HepG2 (cell line): ENCODE results near the gene THOC6. TPM values are rescaled to one million over a fixed set of nuclear protein-coding genes. Genes with fewer than 3 reads are reported as not detected.
A peak's percentile ranks its signal among the peaks of the same experiment; 100 is the strongest.

Experiments used
- BRD4 ChIP-seq: sonication (generic); formaldehyde crosslinking; IDR thresholded peaks from 2 replicates; pipeline ENCODE4 v1.4.0; 2020; ENCODE audit warnings: missing genetic modification reagents
- CREM ChIP-seq, 2 experiments: sonication (generic) in 1 of 2; formaldehyde crosslinking in 1 of 2; IDR thresholded peaks; 2 replicates each; pipeline versions ENCODE4 v1.4.0 to v1.6.1; 2016 to 2020; ENCODE audit warnings: antibody characterized with exemption in 1 of 2, mild to moderate bottlenecking in 1 of 2, missing genetic modification reagents in 1 of 2
- ERF ChIP-seq: IDR thresholded peaks from 2 replicates; pipeline ENCODE4 v1.6.1; 2018; ENCODE audit warnings: missing biosample characterization, missing genetic modification reagents
- HMG20B ChIP-seq: conservative IDR thresholded peaks from 2 replicates; pipeline ENCODE4 v1.6.1; 2016; ENCODE audit warnings: missing genetic modification reagents, missing compliant biosample characterization
- MEIS1 ChIP-seq: sonication (generic); formaldehyde crosslinking; IDR thresholded peaks from 2 replicates; pipeline ENCODE4 v1.9.0; 2021; ENCODE audit warnings: mild to moderate bottlenecking, missing genetic modification reagents, moderate library complexity, borderline replicate concordance
- MXI1 ChIP-seq: IDR thresholded peaks from 3 replicates; pipeline ENCODE4 v1.6.1; 2012; ENCODE audit warnings: low read depth, low read length, inconsistent platforms, borderline replicate concordance
- SNAPC4 ChIP-seq: sonication (generic); formaldehyde crosslinking; IDR thresholded peaks from 2 replicates; pipeline ENCODE4 v1.4.0; 2020; ENCODE audit warnings: mild to moderate bottlenecking, missing genetic modification reagents
- SRF ChIP-seq: IDR thresholded peaks from 2 replicates; pipeline ENCODE4 v1.6.1; 2011; ENCODE audit warnings: mild to moderate bottlenecking, low read depth, low read length, moderate library complexity
- SRSF1 ChIP-seq: fragments of 200-400 bp; formaldehyde crosslinking; optimal IDR thresholded peaks from 2 replicates; pipeline ENCODE3; 2017; ENCODE audit warnings: mild to moderate bottlenecking, low read depth, low read length, moderate library complexity
- ZNF121 ChIP-seq: sonication (generic); formaldehyde crosslinking; IDR thresholded peaks from 2 replicates; pipeline ENCODE4 v1.5.0; 2020; ENCODE audit warnings: mild to moderate bottlenecking, missing genetic modification reagents
- ZNF329 ChIP-seq: sonication (generic); formaldehyde crosslinking; IDR thresholded peaks from 2 replicates; pipeline ENCODE4 v1.9.0; 2021; ENCODE audit warnings: low read depth, mild to moderate bottlenecking, missing genetic modification reagents
- ZNF333 ChIP-seq: sonication (generic); formaldehyde crosslinking; IDR thresholded peaks from 2 replicates; pipeline ENCODE4 v1.4.0; 2020; ENCODE audit warnings: mild to moderate bottlenecking, missing genetic modification reagents, borderline replicate concordance
- ZNF441 ChIP-seq: sonication (generic); formaldehyde crosslinking; IDR thresholded peaks from 2 replicates; pipeline ENCODE4 v1.7.0; 2021; ENCODE audit warnings: missing genetic modification reagents, borderline replicate concordance
- ZNF567 ChIP-seq: sonication (generic); formaldehyde crosslinking; IDR thresholded peaks from 2 replicates; pipeline ENCODE4 v1.8.1; 2023; ENCODE audit warnings: mild to moderate bottlenecking, missing genetic modification reagents, borderline replicate concordance
- ZZZ3 ChIP-seq: sonication (generic); formaldehyde crosslinking; IDR thresholded peaks from 2 replicates; pipeline ENCODE4 v1.4.0; 2020; ENCODE audit warnings: missing genetic modification reagents, mild to moderate bottlenecking, borderline replicate concordance
- polyA plus RNA-seq, 8 experiments: library from polyadenylated mRNA; depleted of rRNA in 3 of 8; stranded (reverse) in 7 of 8; unstranded in 1 of 8; fragments of >200 nt; fragmentation: Illumina TruSeq in 4 of 8; extraction: Trizol in 4 of 8; gene quantifications; 2 replicates each; pipeline versions ENCODE4 v1.2.1 to v1.2.3, GENCODE V29; 2011 to 2016; ENCODE audit warnings: low read depth in 4 of 8, missing spikeins in 1 of 8, mixed read lengths in 1 of 8; ENCODE audit not compliant: insufficient read depth in 1 of 8
- total RNA-seq, 5 experiments: library from RNA; depleted of rRNA; stranded (reverse); fragments of >200 nt; fragmentation: Illumina TruSeq; extraction: Trizol; gene quantifications; 2 replicates each; pipeline ENCODE4 v1.2.3, GENCODE V29; 2016; ENCODE audit warnings: low read depth in 1 of 5
- TF ChIP-seq, protein P1 (sequence below): sonication (generic); formaldehyde crosslinking; IDR thresholded peaks from 2 replicates; pipeline ENCODE4 v1.5.1; 2020; ENCODE audit warnings: missing genetic modification reagents, mild to moderate bottlenecking, borderline replicate concordance
- TF ChIP-seq, protein P2 (sequence below): sonication (generic); formaldehyde crosslinking; IDR thresholded peaks from 2 replicates; pipeline ENCODE4 v1.4.0; 2020; ENCODE audit warnings: mild to moderate bottlenecking, low read depth, missing genetic modification reagents
- TF ChIP-seq, protein P3 (sequence below): sonication (generic); IDR thresholded peaks from 2 replicates; pipeline ENCODE4 v1.6.1; 2016; ENCODE audit warnings: low read depth, borderline replicate concordance

Gene THOC6
- total and polyA plus RNA-seq, 2 of the 13 experiments (the other 11 are each of a cell fraction or from before 2014, with no cell fraction given) = 32.1 to 37.0 TPM

DNA sequence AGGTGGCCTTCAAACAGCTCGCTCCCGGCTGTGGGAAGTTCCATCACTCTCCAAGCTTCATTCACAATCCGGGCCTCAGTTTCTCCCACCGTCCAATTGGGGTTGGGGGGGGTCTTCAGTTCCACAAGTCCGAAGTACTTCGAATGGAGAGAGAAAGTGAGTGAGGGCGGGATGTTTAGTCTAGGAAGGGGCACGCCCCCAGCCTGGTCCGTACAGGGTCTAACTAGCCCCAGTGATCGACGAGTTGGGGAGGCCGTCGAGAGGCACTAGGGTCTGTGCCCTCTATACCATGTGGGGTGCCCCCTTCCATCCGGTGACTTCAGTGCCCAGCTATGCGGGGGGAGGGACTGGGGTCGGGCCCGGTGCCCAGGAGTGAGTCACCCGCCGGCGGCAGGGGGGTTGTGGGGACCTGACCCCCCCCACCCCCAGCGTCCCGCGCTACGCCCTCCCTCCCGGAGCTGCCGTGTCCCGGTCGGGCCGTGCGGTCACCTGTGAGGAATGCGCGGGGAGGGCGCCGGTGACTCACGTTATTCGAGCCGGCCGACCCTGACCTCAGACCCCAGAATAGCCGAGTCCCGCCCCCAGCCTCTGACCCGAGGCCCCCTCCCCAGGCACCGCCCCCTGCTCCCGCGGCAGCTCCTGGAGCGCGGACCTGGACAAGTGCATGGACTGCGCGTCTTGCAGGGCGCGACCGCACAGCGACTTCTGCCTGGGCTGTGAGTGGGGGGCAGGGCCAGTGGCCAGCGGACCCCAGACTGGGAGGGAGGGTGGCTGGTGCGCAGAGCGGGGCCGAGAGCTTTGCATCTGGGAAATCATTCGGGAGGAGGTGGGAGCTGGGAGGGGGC is 3.0 kb upstream of the THOC6 start (continued):
- TF ChIP-seq SRSF1 = peak; percentile 10
- TF ChIP-seq, protein P1, sequence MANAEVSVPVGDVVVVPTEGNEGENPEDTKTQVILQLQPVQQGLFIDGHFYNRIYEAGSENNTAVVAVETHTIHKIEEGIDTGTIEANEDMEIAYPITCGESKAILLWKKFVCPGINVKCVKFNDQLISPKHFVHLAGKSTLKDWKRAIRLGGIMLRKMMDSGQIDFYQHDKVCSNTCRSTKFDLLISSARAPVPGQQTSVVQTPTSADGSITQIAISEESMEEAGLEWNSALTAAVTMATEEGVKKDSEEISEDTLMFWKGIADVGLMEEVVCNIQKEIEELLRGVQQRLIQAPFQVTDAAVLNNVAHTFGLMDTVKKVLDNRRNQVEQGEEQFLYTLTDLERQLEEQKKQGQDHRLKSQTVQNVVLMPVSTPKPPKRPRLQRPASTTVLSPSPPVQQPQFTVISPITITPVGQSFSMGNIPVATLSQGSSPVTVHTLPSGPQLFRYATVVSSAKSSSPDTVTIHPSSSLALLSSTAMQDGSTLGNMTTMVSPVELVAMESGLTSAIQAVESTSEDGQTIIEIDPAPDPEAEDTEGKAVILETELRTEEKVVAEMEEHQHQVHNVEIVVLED (CRISPR knock-in tag) = peak; percentile 59; the same call in 1 of the 2 replicates
- TF ChIP-seq ERF (CRISPR knock-in tag) = peak; percentile 70; the same call in 1 of the 2 replicates
- no peak for TF ChIP-seq ZNF441 (CRISPR knock-in tag)
- TF ChIP-seq BRD4 (CRISPR knock-in tag) = peak; percentile 30
- no peak for TF ChIP-seq ZNF329 (CRISPR knock-in tag)
- TF ChIP-seq SRF = no peak
- TF ChIP-seq ZNF121 (CRISPR knock-in tag) = peak; percentile 32; the same call in 1 of the 2 replicates
- TF ChIP-seq, protein P2, sequence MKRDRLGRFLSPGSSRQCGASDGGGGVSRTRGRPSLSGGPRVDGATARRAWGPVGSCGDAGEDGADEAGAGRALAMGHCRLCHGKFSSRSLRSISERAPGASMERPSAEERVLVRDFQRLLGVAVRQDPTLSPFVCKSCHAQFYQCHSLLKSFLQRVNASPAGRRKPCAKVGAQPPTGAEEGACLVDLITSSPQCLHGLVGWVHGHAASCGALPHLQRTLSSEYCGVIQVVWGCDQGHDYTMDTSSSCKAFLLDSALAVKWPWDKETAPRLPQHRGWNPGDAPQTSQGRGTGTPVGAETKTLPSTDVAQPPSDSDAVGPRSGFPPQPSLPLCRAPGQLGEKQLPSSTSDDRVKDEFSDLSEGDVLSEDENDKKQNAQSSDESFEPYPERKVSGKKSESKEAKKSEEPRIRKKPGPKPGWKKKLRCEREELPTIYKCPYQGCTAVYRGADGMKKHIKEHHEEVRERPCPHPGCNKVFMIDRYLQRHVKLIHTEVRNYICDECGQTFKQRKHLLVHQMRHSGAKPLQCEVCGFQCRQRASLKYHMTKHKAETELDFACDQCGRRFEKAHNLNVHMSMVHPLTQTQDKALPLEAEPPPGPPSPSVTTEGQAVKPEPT (CRISPR knock-in tag) = no peak; the same call in 1 of the 2 replicates
- TF ChIP-seq MXI1 = no peak; the same call in 2 of the 3 replicates
- no peak for TF ChIP-seq ZNF333
- TF ChIP-seq SNAPC4 (CRISPR knock-in tag) = no peak
- TF ChIP-seq, protein P3, sequence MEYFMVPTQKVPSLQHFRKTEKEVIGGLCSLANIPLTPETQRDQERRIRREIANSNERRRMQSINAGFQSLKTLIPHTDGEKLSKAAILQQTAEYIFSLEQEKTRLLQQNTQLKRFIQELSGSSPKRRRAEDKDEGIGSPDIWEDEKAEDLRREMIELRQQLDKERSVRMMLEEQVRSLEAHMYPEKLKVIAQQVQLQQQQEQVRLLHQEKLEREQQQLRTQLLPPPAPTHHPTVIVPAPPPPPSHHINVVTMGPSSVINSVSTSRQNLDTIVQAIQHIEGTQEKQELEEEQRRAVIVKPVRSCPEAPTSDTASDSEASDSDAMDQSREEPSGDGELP = peak; percentile 83; the same call in 1 of the 2 replicates
- peak; percentile 54 for TF ChIP-seq CREM (IDR thresholded peaks at IDR 0.05)
- TF ChIP-seq CREM (CRISPR knock-in tag; IDR thresholded peaks at IDR 0.05) = no peak
- 0 out of 2 replicates have a peak, but pooled peaks have one; percentile 19 for TF ChIP-seq MEIS1 (CRISPR knock-in tag)
- TF ChIP-seq HMG20B (CRISPR knock-in tag) = peak; percentile 48
- peak; percentile 20; the same call in 1 of the 2 replicates for TF ChIP-seq ZZZ3 (CRISPR knock-in tag)
- TF ChIP-seq ZNF567 (CRISPR knock-in tag) = no peak
